GM21367 (cell line): ENCODE data around the gene SCAMP1.
"Not testable (repeated sequence)": the region's sequence is repeated elsewhere in the genome, so short reads cannot be mapped to it uniquely, and the experiment has no call there.

Experiments used
- ATAC-seq: cut with Tn5 transposase; IDR thresholded peaks from one replicate; pipeline ENCODE4 v1.9.1; 2021; ENCODE audit not compliant: unreplicated experiment

Gene SCAMP1

DNA sequence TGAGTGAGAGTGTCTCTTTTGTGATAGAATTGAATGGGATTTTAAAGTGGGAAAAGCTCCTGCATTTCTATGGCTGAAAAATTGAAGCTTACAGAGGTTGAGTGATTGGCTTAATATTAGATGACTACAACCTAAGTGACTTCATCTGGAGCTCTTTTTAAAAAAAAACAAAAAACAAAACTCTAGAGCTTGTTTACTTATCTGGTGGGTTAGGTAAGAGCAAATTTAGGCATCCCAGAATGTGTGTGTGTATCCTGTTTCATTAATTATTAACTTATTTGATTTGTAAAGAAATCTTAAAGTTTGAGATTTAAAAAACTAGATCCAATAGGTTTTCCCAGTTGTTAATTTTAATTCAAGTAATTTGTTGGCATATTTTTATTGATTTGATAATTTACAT lies 60.1 kb downstream of the SCAMP1 start:
- ATAC-seq: no peak

DNA sequence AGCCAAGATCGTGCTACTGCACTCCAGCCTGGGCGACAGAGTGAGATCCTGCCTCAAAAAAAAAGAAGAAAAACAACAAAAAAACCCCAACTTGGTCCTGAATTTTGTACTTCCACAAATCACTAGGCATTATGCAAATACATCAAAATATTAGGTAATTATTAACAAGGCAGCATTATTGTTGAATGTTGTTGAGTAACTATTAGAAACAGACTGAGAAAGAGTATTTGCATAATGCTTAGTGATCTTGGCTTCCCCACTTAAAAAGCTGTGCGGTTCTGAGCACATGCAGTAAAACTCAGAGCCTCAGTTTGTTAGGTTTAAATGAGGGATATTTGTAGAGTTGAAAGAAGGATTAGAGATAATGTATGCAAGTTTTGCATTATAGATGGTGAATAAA lies 64.2 kb downstream of the SCAMP1 start:
- ATAC-seq: no peak

DNA sequence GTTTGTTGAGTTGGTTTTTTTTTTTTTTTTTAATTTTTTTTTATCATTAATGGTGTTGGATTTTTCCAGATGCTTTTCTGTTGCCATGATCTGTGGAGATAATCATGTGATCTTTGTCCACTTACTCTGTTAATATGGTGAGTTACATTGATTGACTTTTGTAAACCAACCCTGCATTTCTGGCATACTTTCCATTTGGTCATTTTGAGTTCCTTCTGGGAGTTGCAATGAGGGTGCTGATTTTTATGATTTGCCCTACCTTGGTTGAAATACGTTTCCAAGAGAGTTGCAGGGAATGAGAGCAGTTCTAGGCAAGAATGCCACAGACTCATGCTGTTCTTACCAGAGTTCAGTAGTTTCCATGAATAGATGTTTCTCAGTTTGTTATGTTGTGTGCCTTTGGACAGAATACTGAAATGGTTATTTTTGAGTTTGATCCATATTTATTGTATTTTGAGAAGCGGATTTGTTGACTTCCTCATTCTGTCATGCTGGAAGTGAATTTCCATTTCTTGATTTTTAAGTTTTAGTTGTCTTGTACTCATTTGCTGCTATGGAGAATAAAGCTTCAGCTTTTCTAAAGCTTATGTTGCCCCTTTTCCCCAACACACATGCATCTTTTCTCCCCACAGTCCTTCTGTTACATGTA lies 69.0 kb downstream of the SCAMP1 start:
- ATAC-seq: no peak

DNA sequence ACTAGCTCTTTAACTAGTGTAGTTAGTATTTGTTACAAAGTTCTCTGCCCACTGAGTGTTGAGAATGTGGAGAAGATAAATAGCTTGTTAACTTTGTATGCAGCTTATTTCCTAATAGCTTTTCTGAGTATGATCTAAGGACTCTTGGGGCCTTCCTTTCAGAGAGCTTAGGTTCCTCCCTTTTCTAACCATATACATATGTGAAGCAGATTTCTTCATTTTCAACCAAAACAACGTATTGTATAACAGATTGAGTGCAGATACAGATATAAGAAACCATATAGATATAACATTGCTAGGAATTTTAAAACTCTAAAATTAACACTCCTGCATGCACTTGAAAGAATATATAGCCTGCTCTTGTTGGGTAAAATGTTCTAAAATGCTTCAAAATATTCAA lies 70.4 kb downstream of the SCAMP1 start:
- ATAC-seq: no peak

DNA sequence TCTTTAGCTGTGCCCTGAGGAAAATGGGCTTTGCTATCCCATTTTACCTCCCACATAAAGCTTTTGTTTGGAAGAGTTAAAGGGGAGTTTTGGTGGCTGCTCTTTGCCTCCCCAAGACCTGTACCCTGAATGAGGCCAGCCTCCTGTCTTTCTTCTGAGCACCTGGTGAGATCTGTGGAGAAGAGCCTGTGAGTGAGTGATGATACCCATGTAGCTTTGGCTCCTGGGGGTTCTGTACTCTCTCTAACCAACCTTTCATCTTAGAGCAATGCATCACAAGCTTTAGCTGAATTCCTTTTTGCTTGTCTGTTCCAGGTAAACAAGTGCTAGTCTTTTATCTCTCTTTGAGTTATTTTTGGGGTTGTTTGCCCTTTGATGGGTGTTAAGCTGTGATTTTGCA lies 73.6 kb downstream of the SCAMP1 start:
- no peak for ATAC-seq

DNA sequence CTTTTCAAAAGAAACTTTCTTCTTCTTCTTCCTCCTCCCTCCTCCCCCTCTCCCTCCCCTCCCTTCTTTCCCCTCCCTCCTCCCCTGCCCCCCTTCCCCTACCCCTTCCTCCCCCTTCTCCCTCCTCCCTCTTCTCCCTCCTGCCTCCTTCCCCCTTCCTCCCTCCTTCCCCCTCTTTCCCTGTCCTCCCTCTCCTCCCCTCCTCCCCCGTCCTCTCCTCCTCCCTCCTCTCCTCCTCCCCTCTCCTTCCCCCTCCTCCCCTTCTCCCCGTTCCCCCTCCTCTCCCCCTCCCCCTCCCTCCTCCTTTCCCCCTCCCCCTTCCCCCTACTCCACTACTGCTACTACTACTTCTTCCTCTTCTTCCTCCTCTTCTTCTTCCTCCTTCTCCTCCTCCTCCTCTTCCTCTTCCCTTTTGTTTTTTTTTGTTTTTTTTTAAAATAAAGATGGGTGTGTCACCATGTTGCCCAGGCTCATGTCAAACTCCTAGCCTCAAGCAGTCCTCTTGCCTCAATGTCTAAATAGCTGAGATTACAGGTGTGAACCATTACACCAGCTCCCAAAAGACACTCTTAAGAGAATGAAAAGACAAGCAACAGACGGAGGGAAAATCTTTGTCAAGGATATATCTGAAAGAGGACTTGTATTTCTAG lies 87.5 kb downstream of the SCAMP1 start:
- no peak for ATAC-seq

DNA sequence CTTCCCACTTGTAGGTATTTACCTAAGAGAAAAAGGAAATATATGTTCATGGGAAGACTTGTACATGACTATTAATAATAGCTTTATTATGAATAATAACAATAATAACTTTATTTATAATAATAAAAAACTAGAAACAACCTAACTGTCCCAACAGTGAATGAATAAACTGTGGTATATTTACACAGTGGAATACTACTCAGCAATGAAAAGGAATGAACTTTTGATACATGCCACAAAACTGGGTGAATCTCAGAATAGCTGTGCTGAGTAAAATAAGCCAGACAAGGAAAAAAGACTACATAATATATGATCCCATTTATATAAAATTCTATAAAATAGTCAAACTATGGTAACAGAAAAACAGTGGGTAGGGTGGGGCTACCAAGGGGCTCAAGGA lies 88.7 kb downstream of the SCAMP1 start:
- no peak for ATAC-seq

DNA sequence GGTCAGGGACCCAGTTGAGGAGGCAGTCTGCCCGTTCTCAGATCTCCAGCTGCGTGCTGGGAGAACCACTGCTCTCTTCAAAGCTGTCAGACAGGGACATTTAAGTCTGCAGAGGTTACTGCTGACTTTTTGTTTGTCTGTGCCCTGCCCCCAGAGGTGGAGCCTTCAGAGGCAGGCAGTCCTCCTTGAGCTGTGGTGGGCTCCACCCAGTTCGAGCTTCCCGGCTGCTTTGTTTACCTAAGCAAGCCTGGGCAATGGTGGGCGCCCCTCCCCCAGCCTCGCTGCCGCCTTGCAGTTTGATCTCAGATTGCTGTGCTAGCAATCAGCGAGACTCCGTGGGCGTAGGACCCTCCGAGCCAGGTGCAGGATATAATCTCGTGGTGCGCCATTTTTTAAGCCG lies 97.1 kb downstream of the SCAMP1 start:
- ATAC-seq: not testable (repeated sequence)

DNA sequence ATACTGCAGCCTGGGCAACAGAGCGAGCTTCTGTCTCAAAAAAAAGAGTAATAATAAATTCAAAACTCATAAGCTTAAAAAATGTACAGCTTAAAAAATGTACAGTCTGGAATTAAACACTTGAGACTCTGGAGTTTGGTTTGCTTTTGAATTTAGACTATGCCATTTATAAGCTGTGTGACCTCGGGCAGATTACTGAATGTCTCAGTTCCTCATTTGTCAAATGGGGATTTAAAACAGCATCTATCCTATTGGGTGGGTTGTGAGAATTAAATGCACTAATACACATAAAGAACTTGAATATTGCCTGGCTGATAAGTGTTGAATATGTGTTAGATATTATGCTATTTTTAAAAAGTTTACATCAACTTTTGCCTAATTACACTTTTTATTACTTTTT lies 98.4 kb downstream of the SCAMP1 start:
- ATAC-seq: no peak

DNA sequence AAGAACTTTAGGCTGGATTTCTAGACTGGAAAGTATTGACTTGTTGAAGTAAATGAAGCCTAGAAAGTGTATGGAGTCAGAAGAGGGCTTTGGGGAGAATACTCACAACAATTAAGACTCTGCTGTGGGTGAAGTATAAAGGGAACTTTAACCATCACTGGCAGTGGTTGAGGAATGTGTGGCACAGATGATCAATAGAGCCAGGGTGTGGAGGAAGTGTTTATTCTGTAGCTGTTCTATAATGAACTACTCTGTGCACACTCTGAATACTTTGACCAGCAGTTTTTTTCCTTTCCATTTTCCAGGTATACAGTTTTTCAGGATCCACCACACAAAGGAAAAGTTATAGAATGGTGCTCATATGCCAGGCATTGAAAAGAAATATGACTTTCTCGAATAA lies 106.7 kb downstream of the SCAMP1 start:
- no peak for ATAC-seq

DNA sequence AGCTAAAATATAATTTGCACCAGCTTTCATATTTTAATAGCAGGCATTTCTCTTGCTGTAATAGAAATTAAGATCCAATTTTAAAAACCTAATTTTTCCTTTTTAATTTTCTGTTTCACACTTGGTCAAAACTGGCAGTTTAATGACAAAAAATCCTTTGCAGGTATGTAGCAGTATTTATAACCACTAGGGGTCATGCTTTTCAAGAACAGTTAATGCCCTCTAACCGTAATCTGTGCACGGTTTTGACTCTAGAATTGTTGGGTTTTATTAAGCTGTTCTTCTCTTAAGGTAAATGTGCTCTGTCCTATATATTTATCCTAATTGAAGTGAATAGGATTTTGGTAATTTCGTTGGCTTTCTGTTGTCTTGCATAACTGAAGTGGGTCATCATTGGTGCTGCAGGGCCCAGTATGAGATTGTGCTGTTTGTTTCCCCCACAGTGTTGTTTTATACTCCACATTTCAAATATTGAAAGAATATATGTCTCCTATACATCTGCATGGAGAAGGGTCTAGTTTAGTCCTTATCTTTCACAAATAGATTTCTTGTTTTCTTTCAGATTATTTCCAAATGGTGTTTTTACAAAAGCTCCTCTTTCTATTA lies 107.4 kb downstream of the SCAMP1 start:
- no peak for ATAC-seq

DNA sequence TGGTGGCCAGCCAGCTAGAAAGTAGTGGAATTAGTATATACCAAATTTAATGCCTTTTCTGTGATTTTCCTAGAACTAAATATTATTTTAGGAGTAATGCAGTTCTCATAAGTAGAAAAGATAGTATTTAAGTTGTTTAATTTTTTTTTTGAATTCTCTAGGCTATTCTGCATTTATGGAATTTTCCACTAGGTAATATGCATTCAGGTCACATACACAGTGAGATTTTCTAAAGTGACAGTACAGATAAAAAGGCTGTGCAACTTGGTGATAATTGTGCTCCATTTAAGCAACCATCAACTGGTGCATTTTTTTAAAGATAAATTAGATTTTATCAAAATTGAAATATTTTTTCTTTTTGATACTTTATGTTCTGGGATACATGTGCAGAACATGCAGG lies 111.5 kb downstream of the SCAMP1 start:
- no peak for ATAC-seq

DNA sequence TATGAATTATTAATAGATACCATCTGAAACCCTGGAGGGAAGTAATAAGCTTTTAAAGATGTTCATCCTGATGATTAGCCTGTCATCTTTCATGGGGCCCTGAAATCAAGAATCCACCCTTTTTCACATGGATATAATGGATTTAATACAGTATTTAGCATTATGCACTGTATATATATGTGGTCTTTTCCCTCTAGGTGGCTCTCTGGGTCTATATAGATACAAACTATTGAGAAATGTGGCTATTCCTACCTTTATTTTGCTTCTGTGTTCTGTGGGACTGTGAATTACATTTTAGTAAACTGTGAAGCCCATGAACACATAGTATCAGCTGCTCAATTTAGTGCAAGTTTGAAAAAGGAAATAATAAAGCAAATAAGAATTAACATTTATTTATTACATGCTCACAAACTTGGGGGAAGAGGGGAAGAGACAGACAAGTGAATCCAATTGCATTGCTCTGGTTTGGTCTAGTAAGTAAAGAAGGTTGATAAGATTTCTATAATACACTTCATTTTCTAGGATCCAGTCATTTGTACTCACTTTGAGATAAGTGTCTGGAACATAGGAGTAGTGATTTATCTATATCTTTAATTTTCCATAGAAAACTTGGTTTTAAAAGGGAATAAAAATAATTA lies 112.2 kb downstream of the SCAMP1 start:
- ATAC-seq: no peak

DNA sequence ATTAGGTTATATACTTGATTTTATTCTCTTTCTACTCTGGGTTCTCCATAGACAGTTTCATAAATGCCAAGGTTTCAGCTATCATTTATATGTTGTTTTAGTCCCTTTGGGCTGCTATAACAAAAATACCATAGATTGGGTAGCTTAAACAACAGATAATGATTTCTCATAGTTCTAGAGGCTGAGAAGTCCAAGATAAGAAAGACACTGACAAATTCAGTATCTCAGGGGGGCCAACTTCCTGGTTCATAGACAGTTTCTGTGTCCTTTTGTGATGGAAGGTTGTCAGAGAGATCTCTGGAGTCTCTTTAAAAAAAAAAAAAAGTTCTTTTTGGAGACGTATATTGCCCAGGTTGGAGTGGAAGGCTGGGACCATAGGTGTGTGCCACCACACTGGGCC lies 113.3 kb downstream of the SCAMP1 start:
- no peak for ATAC-seq

DNA sequence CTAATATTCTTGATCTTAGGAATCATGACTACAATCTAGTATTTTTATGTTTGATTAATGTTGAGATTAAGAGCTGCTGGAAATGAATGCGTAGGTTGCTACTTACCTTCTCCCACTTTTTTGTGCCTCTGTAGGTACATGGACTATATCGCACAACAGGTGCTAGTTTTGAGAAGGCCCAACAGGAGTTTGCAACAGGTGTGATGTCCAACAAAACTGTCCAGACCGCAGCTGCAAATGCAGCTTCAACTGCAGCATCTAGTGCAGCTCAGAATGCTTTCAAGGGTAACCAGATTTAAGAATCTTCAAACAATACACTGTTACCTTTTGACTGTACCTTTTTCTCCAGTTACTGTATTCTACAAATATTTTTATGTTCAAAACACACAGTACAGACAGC lies 115.0 kb downstream of the SCAMP1 start:
- no peak for ATAC-seq

DNA sequence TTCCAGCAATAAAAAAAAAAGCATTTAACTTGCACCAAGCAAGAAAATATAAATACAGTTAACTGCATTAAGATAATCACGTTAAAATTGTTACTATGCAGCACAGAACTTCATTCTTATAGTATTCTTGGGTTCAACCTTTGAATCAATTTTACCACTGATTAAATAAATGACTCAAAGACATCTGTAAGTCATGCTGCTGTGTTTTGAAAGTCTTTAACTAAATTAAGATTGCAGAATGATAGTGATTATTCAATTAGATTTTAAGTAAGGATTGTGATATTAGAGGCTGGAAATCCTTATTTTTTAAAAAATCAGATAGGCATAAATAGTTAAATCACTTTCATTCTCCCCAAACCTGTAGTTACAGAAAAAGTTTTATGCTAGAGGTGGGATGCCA lies 116.4 kb downstream of the SCAMP1 start:
- no peak for ATAC-seq

DNA sequence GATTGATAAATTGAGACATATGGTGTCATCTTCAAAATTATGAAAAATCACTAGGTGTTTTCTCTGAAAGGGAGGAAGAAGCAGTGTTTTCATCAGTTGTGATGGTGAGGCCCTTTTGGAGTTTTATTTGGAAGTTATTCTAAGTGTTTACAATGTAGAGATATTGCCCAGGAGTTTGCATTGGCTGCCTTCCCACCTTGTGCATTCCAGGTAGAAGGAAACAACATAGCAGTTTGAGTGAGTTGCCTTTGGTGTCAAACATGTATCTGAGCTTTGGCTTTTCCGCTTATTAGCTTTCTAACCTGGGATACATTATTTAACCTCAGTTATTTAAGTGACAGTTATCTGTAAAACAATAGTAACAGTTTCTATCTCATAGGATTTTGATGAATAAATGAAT lies 122.5 kb downstream of the SCAMP1 start:
- no peak for ATAC-seq

DNA sequence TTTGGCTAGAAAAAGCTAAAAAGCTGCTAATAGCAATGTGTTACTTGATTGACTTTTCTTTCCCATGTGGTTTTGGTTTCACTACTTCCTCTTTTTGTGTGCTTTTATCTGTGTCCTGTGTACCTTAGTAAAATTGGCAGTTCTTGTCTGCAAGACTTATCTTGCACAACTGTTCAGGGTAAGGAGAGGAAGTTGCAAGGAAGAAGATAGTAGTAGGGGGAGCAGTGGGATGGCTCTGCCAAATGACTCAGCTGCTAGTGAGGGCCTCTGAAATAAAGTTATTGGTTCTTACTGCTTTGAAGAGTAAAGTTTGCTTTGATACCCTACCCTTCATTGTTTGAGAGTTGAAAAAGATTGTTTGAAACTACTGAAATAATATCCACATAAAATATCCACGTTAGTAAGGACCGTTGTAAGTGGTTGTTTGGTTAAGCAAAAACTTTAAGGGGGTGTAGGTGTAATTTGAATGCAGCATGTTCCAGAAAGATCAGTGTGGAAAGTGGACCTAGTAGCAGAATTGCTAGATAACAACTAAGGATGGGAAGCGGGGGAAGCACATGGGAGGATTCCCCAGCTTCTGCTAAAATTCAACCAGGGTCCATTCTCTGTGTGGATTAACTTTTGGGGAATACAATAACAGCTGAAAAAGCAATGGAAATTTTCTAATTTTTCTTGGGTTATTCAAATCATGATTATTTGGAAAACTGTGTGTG lies 123.5 kb downstream of the SCAMP1 start:
- ATAC-seq: peak; percentile 79

DNA sequence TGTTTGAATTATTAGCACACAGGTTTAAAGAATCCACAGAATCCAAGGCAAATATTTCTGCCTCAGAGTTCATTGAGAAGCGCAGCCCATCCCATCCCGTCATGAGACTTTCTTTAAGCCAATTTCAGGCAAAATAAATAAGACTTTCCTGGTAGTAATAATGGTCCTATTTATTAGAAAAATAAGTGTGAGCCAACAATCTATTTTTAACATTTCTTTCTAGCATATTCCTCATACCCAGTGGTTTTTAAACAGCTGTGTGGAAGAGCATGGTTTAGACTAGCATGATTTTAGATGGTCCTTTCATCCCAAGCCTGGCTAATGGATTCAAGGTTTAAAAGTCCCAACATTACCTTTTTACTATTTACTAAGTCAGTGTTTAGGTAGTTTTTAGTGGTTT lies 125.8 kb downstream of the SCAMP1 start:
- no peak for ATAC-seq

DNA sequence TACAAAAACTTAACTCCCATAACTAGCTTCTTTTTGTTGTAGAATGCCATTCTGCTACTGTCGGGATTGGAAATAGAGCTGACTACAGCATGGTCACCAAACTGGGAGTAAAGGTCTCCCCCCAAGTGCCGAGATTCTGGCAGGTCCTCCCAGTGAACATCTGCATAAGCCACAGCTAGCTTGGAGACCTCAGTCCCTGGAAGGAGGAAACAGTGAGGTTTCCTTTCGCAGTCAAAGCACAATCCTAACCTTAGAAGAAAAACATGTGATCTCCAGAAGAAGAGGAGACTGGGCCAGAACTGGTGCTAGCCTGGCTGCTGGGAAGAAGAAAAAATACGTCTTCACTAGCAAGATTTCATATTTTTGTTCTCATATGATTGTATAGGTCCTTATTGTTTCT lies 127.4 kb downstream of the SCAMP1 start:
- no peak for ATAC-seq

DNA sequence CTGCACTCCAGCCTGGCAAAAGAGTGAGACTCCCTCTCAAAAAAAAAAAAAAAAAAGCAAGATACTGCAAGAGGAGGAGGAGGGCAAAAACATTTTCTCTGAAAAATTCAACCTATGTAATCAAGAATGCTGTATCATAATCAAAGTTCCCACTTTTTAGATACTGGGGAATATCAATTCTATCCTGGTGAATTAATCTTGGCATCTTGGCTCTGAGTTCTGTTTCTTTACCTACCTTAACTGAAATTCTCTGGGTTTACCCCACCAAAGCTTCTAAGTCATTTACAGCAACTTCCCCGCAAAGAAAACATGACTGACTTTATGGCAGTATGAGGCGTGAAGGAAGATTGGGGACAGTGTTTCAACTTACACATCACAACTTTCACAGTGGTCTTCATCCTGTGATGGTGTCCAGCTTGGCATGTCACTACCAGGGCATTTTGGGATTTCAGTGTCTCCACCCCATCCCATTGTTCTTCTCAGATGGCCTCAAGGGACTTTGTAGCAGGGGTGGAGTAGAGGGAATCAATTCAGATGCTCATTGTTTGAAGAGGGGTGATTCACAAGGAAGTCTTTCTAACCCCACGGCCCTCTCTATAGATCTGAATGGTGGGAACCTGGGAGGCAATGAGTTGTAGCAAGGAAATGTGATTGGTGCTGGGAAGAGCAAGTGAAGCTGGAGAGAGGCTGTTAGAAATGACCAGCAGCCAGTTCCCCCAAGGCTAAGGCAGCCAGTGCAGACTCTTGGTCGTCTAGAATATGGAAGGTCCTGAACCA lies 130.5 kb downstream of the SCAMP1 start:
- no peak for ATAC-seq
